Myocyte (in vitro differentiated cells): ENCODE measurements around the gene MSMO1. TPM values are rescaled to one million over a fixed set of nuclear protein-coding genes. Genes with fewer than 3 reads are reported as not detected.
"Not testable (repeated sequence)": the region's sequence is repeated elsewhere in the genome, so short reads cannot be mapped to it uniquely, and the experiment has no call there.

Experiments used
- DNase-seq: peaks from one replicate; pipeline ENCODE4 v3.0.0-alpha.2; 2012; ENCODE audit warnings: low read depth
- polyA plus RNA-seq: library from polyadenylated mRNA; unstranded; fragments of >200 nt; gene quantifications from one replicate; pipeline ENCODE4 v1.2.1, GENCODE V29; 2012; ENCODE audit warnings: missing spikeins
- total RNA-seq: library from RNA; depleted of rRNA; stranded (reverse); fragments of >200 nt; gene quantifications from 2 replicates; pipeline ENCODE4 v1.2.3, GENCODE V29; 2014

MSMO1 gene
- 216 and 354 TPM in 2 replicates for total RNA-seq
- 110 TPM for polyA plus RNA-seq

DNA sequence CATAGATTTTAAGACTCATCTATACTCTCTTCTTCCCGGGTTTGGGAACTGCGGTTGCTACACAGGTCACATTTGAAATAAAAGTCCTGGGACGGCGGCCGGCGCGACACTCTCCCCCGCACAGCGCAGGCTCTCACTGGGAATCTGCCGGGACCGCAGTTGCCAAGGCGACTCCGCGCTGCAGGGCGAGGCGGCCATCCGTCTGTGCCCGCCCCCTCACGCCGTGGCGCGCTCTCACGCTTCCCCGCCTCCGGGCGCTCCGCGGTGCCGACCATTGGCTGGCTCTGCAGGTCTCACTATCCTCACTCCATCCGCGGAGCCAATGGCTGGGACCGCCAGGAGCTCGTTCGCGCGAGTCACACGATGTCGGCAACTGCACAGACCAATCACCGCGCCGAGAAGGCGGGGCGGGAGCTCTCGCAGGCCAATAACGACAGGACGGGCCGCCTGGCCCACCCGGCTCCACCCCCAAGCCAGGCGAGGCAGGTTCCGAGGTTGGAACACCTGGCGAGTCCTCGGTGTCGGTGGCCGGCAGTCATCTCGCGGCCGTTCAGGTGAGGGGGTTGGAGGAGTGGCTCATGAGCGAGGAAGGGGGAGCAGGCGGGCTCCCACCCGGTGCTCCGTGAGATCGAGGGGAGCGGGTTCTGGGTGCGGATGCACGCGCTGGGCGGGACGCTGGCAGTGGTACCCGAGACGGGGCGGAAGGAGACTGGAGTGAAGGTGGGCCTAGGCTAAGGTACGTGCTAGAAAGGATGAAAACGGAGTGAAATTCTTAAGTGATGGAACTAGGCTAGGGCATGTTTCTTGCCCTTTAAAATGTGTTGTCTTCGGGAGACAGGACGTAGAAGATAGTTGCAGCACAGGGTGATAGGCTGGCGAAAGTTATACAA lies at the start of gene MSMO1:
Gene MSMO1, plus strand, starts transcription at position 459 of the 890 bp plus-strand sequence. CDS start 5,702 bp downstream, outside the sequence.
- DNase-seq = peak; percentile 100

DNA sequence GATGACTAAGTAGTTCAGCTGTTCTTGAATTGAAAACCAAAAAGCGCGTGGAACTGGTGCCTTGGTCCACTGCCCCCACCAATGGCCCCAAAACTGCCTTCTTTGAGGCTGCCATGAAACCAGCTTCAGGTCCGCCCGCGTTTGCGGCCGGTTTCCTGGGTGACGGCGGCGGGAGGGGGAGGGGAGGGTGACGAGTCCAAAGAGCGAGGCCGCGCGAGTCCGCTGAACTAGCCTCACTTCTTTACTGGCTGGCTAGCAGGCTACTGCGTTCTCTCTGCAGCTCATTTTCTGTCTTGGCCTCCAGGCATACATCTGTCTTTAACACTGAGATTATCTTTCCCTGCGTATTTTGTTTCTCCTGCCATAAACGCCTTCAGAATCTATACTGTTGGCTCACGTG lies 47.9 kb upstream of the MSMO1 start:
- DNase-seq = not testable (repeated sequence)

DNA sequence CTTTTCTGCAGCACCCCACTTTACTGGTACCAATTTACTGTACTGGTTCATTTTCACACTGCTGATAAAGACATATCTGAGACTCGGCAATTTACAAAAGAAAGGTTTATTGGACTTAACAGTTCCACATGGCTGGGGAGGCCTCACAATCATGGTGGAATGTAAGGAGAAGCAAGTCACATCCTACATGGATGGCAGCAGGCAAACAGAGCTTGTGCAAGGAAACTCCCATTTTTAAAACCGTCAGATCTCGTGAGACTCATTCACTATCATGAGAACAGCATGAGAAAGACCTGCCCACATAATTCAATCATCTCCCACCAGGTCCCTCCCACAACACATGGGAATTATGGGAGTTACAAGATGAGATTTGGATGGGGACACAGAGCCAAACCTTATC lies 42.8 kb upstream of the MSMO1 start:
- DNase-seq = not testable (repeated sequence)

DNA sequence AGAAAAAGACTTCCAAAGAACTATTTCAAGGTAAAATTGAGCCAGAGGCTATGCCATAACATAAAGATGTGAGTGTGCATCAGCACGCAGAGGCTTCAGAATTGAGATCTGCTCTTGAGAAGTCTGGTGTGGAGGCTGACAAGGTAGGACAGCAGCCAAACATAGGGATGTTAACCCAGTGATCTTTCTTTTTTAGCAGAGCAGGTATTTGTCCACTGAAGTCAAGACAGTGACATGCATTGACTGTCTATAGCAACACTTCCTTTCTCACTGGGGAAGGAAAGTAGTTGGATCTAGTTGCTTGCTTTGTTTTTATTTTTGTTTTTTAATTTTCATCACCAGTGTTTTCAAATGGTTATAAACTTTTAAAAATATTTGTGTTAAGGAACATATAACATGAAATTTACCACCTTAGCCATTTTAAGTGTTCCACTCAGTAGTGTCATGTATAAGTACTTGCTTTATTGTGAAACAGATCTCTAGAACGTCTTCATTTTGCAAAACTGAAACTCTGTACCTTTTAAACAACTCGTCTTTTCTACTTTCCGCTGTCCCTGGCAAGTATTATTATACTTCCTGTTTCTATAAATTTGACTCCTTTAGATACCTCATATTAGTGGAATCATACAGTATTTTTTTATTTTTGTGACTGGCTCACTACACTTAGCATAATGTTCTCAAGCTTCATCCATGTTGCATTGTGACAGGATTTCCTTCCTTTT lies 40.7 kb upstream of the MSMO1 start:
- not testable (repeated sequence) for DNase-seq

DNA sequence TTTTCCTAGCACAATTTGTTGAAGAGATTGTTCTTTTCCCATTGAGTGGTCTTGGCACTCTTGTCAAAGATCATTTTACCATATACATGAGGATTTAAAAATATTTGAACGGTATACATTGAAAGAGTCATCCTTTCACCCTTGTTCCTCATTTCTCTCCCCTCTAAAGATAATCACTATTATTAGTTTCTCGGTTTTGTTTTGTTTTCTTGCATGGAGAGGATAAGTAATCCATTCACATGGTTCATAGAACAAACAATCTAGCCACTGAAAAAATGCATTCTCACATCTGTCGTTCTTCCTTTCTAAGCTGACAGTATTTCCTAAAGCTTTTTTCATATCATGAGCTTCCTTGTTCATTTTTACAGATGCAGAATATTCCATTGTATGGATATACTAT lies 39.2 kb upstream of the MSMO1 start:
- no peak for DNase-seq

DNA sequence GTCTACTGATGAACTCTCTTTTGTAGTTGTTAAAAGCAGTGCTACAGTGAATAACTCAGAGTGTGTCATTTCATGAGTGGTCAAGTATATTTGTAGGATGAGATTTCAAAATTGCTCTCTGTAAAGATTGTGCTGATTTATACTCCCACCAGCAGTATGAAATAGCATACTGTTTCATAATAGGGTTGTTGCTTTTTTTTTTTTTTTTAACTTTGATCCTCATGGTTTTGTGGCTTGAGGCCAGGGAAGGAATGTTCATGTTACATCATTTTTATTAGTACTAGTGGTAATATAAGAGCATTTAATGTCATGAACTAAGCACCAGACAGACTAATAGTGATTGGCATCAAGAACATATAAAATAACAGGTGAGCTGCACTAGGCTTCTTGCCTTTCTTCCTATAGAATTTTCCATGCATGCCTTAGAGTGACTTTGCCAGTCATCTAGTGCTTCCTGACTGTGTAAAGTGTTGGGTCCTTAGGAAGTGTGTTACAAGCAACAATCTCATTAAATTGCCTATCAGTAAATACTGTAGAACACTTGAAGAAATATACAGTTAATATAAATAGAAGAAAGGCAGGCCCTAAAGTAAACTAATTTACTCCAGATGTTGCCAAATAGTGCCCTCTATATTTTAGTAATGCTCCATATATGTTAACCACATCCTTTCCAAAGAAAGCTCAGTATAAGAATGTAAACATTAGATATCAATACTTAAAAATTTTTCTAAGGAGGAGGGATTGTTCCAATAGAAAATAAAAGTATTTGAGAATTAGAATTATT lies 38.6 kb upstream of the MSMO1 start:
- DNase-seq = peak; percentile 61

DNA sequence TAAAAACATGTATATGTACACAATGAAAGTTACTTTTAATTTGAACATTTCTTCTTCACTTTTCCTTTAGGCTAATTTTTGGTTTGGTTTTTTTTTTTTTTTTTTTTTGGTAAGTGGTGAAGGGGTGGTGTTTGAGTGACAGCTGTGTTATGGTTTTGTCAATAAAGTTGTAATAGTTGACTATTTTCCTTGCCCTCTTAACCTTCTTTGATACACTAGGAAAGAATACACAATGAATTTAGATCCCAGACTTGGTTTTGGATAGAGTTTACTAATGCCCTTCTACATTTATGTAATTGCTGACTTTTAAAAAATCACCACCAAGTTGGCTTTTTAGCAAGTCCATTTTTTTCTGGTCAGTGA lies 38.1 kb upstream of the MSMO1 start:
- no peak for DNase-seq

DNA sequence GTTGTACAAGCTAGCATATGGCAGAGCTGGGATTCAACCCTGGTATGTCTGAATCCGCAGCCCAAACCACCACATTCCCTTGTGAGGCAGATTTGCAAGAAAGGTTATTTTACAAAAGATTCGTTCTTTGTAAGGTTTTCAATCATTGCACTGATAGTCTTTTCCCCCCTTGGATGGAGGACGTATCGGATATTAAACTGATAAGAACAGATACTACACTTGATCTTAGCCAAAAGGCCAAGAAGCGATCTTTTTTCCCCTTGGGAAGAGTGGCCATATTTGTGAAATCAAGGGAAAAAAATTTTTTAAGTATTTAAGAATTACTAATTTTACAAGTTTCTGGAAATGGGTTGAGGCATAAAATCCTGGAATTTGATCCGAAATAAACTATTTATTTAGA lies 34.4 kb upstream of the MSMO1 start:
- no peak for DNase-seq

DNA sequence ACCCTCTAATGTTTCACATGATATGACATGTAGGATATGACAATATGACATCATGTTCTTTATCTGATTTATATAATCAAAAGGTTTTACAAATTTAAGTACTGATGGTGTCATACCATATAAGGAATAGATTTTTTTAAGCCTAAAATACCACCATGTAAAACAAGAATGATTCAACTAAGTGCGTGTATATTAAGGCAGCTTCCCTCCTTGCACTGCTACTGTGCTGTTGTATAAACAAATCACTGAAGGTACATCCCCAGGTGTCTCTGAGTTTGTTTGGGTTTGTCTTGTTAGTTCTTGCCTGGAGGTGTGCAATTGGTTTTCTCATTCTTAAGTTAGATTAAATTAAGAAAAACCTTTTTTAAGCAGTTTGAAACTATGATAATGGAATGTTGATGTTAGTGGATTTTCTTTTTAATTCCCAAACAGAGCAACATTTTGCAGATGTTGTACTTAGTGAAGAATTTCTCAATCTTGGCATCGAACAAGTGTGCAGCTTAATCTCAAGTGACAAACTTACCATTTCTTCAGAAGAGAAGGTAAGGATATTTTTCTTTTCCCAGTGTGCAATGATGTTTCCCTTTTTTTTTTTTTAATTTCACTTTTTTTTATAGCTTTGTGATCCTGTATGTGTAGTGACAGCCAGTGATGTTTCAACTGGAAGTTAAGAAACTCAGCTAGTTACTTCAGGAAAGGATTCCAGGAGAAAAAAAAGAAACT lies 33.4 kb upstream of the MSMO1 start:
- no peak for DNase-seq

DNA sequence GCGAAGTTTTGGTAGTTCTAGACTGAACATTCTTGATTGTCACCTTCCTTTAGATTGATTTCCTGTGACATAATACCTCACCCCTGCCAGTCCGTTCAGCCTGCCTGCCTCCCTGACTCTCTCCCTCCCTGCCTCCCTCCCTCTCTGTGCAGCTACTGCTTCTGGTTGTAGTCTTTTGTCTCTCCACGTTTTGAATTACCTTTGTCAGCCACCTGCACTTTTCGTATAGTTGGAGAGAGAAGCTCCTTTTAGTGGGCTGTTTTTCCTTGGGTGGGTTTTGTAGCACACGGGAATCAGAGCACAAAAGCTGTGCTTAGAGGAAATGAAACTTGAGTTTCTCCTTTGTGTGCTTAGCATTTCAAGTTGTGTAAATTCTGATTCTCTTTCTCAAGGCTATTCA lies 32.6 kb upstream of the MSMO1 start:
- no peak for DNase-seq

DNA sequence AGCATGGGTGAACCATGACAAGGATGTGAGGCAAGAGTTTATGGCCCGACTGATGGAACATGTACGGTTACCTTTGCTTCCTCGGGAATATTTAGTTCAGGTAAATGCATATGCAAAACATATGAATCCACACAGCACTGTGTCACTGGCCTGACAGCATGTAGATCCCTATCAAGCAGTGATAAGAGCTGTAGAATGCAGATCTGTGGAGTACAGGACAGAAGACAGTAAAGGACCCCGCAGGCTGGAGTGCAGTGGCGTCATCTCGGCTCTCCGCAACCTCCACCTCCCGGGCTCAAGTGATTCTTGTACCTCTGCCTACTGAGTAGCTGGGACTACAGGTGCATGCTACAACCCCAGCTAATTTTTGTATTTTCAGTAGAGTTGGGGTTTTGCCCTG lies 29.8 kb upstream of the MSMO1 start:
- DNase-seq = no peak

DNA sequence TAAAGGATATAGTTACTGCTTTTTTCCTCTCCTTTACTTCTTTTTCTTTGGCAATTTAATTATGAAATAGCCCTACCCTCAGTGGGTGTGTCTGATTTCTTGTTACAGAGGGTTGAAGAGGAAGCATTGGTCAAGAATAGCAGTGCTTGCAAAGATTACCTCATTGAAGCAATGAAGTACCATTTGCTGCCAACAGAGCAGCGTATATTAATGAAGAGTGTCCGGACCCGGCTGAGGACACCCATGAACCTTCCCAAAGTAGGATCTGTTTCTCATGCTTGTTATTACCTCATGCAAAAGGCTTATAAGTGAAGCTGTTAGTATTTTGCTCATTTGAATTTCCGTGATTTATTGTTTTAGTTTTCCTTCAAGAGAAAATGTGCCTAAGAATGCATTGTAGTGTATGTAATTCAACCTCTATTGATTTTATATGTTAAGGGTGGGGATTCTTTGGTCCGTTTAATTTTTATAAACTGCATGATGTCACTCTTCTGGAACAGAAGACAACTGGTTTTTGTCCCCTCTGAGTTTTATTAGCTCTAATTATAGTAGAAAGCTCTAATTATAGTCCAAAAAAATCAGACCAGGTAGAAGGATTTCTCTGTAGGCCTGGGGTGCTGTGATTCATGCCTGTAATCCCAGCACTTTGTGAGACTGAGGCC lies 27.9 kb upstream of the MSMO1 start:
- no peak for DNase-seq

DNA sequence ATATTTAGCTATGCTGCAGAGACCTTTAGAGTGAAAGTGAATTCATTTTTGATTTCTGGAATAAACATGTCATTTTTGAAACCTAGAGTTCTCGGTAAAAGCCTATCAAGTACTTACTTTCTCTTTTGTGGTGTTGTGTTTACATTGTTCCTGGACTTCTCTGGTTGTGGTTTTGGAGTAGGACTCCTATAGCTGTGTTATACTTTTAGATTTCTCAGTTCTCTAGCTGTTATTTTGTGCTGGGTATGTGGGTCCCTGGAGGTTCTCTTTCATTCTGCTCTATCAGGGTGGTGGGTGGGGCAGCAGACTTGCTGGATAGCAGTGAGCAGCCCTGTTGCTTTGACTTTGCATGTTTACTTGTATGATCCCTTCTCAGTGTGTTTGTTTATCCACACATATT lies 25.6 kb upstream of the MSMO1 start:
- DNase-seq = peak; percentile 9

DNA sequence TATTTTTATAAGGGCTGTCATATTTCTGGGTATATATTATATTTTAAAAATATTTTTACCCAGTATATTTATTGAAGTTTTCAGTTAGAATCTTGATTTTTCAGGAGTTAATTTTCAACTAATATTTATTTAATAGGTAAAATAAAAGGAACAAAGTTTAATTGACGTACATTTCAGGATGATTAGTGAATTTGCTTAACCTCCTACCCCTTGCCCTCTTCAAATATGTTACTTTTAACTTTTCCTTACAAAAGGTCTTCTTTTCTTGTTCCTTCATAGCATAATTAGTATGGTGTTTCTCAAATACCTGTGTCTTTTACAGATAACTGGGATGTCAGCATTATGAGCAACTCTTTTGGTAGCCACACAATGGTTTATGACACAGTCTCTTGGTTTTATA lies 24.8 kb upstream of the MSMO1 start:
- DNase-seq = no peak

DNA sequence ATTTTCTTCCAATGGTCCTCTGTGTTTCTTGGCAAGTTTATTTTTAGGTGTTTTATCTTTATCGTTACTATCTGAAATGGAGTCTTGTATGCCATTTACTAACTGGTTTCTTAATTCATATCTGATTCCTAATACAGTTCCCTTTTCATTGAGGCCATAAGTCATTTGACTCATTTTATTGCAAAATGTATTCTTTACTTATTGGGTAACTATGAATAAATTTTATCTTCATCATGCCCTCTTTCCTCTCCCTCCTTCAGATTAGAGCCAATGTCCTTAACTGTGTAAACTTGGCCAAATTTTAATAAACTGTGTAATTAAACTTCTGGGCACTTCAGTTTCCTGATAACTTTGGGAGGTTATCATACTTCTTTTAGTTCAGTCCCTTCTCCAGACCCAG lies 19.3 kb upstream of the MSMO1 start:
- DNase-seq = no peak

DNA sequence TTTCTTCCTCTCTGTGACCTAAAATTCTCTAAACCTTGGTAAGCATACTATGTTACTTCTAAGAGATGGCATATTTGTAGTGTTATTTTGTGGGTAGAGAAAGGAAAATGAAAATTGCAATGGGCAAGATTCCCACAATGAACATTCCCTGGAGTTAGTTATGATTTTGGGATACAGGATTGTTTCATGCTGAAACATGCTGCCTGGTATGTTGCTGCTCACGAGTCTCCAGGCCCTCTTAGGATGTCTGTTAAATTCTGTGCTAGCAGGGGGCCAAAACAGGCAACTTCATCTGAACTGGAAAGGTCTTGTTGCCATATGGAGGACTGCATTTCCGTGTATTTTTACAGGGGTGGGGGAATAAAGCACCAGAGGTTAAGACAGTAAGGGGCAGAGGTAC lies 18.9 kb upstream of the MSMO1 start:
- DNase-seq = no peak

DNA sequence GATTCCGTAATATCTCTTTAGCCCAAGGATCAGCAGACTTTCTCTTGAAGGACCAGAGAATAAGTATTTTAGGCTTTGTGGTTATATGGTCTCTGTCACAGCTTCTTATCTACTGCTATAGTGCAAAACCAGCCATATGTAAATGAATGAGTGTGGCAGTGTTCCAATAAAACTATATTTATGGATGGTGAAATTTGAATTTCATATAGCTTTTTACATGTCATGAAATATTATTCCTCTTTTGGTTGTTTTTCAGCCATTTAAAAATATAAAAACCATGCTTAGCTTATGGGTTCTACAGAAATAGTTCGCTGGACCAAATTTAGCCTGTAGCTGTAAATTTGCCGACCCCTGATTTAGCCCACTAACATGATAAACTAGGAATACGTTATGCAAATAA lies 18.0 kb upstream of the MSMO1 start:
- no peak for DNase-seq

DNA sequence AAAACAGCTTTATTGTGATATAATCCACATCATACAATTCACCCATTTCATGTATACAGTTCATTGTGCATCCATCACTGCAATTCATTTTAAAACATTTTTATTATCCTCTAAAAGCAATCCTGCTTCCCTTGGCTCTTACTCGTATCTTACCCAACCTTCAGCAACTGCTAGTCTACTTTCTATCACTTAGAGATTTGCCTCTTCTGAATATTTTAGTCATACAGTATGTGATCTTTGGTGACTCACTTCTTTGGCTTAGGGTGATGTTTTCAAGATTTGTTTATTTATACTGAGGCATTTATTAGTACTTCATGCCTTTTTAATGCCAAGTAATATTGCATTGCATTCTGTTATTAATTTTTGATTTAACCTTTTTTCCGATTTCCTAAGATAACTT lies 15.0 kb upstream of the MSMO1 start:
- no peak for DNase-seq

DNA sequence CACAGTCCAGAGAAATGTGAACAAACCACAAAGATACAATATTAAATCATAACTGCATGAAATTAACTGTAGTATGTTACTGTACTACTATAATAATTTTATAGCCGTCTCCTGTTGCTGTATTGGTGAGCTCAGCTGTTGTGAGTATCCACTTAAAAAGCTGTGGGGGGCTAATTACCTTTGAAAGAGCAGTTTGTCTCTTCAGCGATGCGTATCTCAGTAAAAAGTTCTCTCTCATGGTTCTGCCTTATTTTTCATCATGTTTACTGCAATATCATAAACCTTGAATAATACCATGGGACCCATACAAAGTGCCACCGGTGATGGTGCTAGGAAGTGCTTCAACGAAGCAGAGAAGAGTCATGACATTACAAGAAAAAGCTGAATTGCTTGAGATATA lies 8.4 kb upstream of the MSMO1 start:
- DNase-seq = no peak

DNA sequence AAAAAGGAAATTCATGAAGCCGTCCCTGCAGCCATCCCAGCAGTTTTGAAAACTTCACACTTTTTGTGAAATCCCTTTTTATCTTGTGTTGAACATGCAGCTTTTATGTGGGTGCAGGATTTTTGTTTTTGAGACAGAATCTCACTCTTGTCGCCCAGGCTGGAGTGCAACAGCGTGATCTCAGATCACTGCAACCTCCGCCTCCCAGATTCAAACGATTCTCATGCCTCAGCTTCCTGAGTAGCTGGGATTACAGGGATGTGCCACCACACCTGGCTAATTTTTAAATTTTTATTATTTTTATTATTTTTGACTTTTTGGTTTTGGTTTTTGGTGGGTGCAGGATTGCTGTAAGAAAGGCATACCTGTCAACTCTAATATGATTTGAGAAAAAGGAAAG lies 8.0 kb upstream of the MSMO1 start:
- DNase-seq = no peak
